ENCODE data around the gene LMNA. TPM values are rescaled to one million over a fixed set of nuclear protein-coding genes. Genes with fewer than 3 reads are reported as not detected.

LMNA gene
- total RNA-seq, 2 donors from 2014 or later, result 335 to 478 TPM

GRCh38 chr1:156150333-156151011 lies 36.0 kb downstream of the LMNA start:
- intact Hi-C loops (cut with DNase I, micrococcal nuclease), result no loop called here
- DNase-seq, result no peak
- no peak for ATAC-seq

- no peak for ATAC-seq
Measured at GRCh38 chr1:156151093-156151688, 36.7 kb downstream of the LMNA start.

GRCh38 chr1:156152628-156153027 lies 38.1 kb downstream of the LMNA start:
- ATAC-seq, result no peak
- intact Hi-C loops (cut with DNase I, micrococcal nuclease), result no loop called here
- no peak for DNase-seq

More at GRCh38 chr1:156151093-156151688, 36.7 kb downstream of the LMNA start:
- DNase-seq, result no peak
- intact Hi-C loops (cut with DNase I, micrococcal nuclease), result no loop called here

GRCh38 chr1:156153362-156153761 lies 38.9 kb downstream of the LMNA start, which contains the start of gene SEMA4A:
Gene SEMA4A, plus strand, starts transcription at chr1:156153585. Its CDS starts 994 bp downstream, at chr1:156154579.
- peak; percentile 88 for ATAC-seq
- intact Hi-C loops (cut with DNase I, micrococcal nuclease), result no loop called here
- peak in 1 of 2 donors; percentile 59 for DNase-seq

- intact Hi-C loops (cut with DNase I, micrococcal nuclease), result no loop called here
- DNase-seq (peak; percentile 38 to 64), ATAC-seq (peak; percentile 33)
Measured at GRCh38 chr1:156154317-156154749, 39.8 kb downstream of the LMNA start.

DNA sequence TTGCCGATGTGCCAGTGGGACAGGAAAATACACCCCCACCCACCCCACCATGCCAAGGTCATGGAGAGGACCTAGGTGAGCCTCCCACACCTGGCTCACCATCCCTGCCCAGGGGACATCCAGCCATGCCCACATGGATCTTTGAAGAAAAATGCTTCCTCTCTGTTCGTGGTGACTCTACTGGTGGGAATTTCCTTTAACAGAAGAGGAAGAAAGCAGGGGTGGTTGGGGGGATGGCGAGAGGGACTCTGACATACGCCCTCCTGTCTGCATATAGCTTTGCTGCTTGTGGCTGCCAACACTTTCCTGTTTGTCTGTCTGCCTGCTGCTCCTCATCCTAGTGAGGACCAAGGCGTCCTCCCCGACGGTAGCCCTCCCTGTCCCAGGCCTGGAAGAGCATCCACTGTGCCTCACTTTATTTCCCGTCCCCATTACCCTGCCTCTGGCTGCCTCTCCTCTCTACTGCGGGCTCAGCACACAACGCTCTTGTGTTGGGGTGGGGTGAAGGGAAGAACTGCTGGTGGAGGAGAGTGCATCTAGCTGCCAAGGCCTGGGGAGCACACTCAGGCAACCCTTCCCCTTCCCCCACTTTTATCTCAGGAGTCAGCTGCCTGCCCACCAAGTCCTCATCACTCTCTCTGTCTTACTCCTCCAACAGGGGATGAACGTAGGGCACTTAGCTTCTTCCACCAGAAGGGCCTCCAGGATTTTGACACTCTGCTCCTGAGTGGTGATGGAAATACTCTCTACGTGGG lies 41.4 kb downstream of the LMNA start:
- intact Hi-C loops (cut with DNase I, micrococcal nuclease), result no loop called here
- ATAC-seq, result no peak
- DNase-seq, result no peak

- DNase-seq (no peak), ATAC-seq (no peak)
- intact Hi-C loops (cut with DNase I, micrococcal nuclease), result no loop called here
Measured at GRCh38 chr1:156157506-156157905, 43.0 kb downstream of the LMNA start.

DNA sequence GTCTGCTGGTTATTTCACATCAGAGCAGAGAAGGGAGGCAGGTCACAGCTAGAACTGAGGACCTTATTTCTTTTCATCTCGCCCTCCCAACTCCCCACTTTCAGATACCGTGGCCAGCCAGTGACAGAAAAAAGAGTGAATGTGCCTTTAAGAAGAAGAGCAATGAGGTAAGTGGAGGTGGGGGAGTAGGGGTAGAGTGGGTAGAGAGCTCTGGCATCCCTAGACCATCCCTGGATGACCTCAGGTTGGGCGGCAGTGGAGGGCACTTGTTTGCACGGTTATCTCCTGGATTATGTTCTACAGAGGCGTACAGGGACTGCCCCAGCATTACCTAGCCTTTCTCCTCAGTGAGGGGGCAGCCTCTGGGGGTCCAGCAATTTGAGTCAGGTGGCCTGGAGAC lies 43.5 kb downstream of the LMNA start:
- ATAC-seq (no peak), DNase-seq (no peak)
- intact Hi-C loops (cut with DNase I, micrococcal nuclease), result no loop called here

DNA sequence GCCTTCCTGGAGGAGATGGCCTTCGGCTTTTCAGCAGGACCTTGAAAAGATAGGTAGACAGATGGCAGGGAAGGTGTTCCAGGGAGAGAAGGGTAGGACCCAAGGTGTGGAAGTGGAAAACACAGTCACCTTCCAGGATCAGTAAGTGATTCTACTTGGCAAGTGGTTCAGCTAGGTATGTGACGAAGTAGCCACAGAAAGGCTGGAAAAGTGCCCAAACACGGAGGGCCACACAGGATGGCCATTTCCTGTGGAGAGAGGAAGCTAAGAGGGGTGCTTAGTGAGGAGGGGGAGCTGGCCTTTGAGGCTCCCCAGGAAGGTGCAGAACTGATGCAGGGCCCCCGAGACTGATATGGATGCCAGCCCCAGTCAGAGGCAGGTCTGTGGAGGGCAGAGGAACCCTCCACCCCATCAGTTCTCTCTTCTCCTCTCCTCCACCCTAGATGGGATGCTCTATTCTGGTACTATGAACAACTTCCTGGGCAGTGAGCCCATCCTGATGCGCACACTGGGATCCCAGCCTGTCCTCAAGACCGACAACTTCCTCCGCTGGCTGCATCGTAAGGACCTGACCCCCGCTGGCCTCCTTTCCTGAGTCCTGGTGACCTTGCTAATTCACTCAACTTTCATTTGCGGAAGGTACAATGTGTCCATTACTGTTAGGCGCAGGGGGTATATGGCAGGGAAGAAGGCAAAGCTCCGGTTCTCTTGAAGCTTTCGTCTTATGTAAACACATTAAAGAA lies 45.7 kb downstream of the LMNA start:
- no peak for DNase-seq
- ATAC-seq, result no peak
- intact Hi-C loops (cut with DNase I, micrococcal nuclease), result no loop called here

GRCh38 chr1:156160743-156161171 lies 46.2 kb downstream of the LMNA start:
- DNase-seq (peak; percentile 81), ATAC-seq (peak; percentile 87)
- intact Hi-C loops (cut with DNase I, micrococcal nuclease), result no loop called here

- no peak for ATAC-seq
- DNase-seq, result no peak
- intact Hi-C loops (cut with DNase I, micrococcal nuclease), result no loop called here
Measured at GRCh38 chr1:156162430-156163037, 48.0 kb downstream of the LMNA start.

DNA sequence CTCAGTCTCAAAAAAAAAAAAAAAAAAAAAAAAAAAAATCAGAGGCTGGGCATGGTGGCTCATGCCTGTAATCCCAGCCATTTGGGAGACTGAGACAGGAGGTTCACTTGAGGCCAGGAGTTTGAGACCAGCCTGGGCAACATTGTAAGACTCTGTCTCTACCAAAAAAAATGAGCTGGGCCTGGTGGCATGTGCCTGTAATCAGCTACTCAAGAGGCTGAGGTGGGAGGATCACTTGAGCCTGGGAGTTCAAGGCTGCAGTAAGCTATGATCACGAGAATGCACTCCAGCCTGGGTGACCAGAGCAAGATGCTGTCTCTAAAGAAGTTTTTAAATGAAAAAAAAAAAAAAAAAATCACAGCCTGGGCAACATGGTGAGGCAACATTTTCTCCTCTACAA lies 49.2 kb downstream of the LMNA start:
- intact Hi-C loops (cut with DNase I, micrococcal nuclease), result no loop called here
- DNase-seq, result no peak
- no peak for ATAC-seq

DNA sequence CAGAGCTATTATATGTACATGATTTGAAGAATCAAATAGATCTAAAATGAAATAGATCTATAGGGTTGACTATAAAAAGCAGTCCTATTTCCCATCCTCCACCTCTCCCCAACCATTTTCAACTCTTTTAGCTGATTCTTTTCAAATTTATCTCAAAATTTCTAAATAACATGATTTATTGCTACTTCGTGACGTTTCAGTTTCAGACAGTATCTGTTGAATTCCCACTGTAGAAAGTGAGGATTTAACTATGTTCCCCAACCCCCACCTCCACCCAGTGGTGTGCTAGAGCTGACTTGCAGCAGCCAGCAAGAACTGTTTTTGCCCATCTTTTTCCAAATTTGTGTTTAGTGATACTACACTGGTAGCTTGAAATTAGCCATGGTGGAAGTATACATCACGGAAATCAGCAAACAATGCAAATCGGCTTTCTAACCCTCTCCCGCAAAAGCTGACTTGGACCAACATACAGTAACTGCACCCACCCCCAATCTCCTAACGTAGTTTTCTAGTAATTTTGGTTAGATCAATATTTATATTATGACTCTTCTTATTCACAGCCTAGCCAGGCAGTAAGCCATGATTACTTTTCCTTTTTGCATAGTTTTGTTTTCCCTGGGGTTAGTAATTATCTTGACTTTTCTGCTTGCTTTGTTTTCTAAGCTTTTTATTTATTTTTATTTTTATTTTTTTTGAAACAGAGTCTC lies 49.8 kb downstream of the LMNA start:
- no peak for DNase-seq
- intact Hi-C loops (cut with DNase I, micrococcal nuclease), result no loop called here
- no peak for ATAC-seq

- ATAC-seq, result no peak
- intact Hi-C loops (cut with DNase I, micrococcal nuclease), result no loop called here
- no peak for DNase-seq
Measured at GRCh38 chr1:156165083-156165482, 50.6 kb downstream of the LMNA start.

DNA sequence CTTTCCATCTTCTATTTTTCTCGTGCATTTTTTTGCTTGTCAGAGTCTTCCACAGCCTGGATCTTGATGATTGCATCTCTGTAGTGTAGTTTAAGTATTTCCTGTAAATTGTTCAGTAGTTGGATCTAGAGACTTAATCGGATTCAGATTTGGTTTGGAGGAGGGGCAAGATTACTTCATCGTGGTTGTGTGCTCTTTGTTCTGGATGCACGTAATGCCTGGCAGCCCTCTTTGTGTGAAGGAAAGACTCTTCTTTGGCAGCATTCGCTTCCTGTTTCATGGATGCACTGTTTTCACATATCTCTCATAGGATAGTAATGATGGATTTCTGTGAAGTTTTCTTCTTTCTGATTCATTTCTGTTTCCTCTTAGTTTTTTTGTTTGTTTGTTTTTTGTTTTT lies 53.0 kb downstream of the LMNA start:
- ATAC-seq, result no peak
- DNase-seq, result no peak
- intact Hi-C loops (cut with DNase I, micrococcal nuclease), result no loop called here

- DNase-seq (no peak), ATAC-seq (no peak)
- intact Hi-C loops (cut with DNase I, micrococcal nuclease), result no loop called here
Measured at GRCh38 chr1:156172696-156173470, 58.4 kb downstream of the LMNA start.

- intact Hi-C loops (cut with DNase I, micrococcal nuclease), result no loop called here
- ATAC-seq (no peak), DNase-seq (no peak)
Measured at GRCh38 chr1:156176610-156177210, 62.2 kb downstream of the LMNA start.
